H9 (cell line): ENCODE data around the gene PTPRS. TPM values are rescaled to one million over a fixed set of nuclear protein-coding genes. Genes with fewer than 3 reads are reported as not detected.
A peak's percentile ranks its signal among the peaks of the same experiment; 100 is the strongest.
"Not testable (repeated sequence)": the region's sequence is repeated elsewhere in the genome, so short reads cannot be mapped to it uniquely, and the experiment has no call there.

Experiments used
- DNase-seq: peaks from one replicate; pipeline ENCODE4 v3.0.0-alpha.2; 2017
- H2AFZ ChIP-seq: one replicate; pipeline ENCODE4 v1.6.1; 2013; ENCODE audit warnings: mild to moderate bottlenecking, low read length, control low read depth, moderate library complexity
- H2AK5ac ChIP-seq: 2 replicates; pipeline ENCODE4 v1.6.1; 2013; ENCODE audit warnings: low read length, control low read depth, mixed read lengths; ENCODE audit not compliant: insufficient read length
- H2BK120ac ChIP-seq: one replicate; pipeline ENCODE4 v1.6.1; 2013; ENCODE audit warnings: low read depth, mild to moderate bottlenecking, low read length, control low read depth, inconsistent platforms; ENCODE audit not compliant: poor library complexity, severe bottlenecking
- H2BK12ac ChIP-seq: 2 replicates; pipeline ENCODE4 v1.6.1; 2013; ENCODE audit warnings: low read length, control low read depth, mixed read lengths, low read depth; ENCODE audit not compliant: insufficient read length
- H2BK15ac ChIP-seq: 2 replicates; pipeline ENCODE4 v1.6.1; 2013; ENCODE audit warnings: low read depth, low read length, control low read depth
- H2BK20ac ChIP-seq: one replicate; pipeline ENCODE4 v1.6.1; 2013; ENCODE audit warnings: low read depth, mild to moderate bottlenecking, low read length, control low read depth, inconsistent platforms; ENCODE audit not compliant: poor library complexity, severe bottlenecking
- H2BK5ac ChIP-seq: 2 replicates; pipeline ENCODE4 v1.6.1; 2013; ENCODE audit warnings: low read length, control low read depth, mixed read lengths; ENCODE audit not compliant: insufficient read length
- H3K14ac ChIP-seq: 2 replicates; pipeline ENCODE4 v1.6.1; 2013; ENCODE audit warnings: low read length, control low read depth; ENCODE audit not compliant: insufficient read depth
- H3K18ac ChIP-seq: 2 replicates; pipeline ENCODE4 v1.6.1; 2013; ENCODE audit warnings: low read depth, mild to moderate bottlenecking, mixed read lengths, low read length, control low read depth; ENCODE audit not compliant: insufficient read length
- H3K23ac ChIP-seq: 2 replicates; pipeline ENCODE4 v1.6.1; 2013; ENCODE audit warnings: low read length, control low read depth, mixed read lengths, low read depth; ENCODE audit not compliant: insufficient read length
- H3K23me2 ChIP-seq: 2 replicates; pipeline ENCODE4 v1.6.1; 2013; ENCODE audit warnings: low read depth, mild to moderate bottlenecking, mixed read lengths, low read length, control low read depth; ENCODE audit not compliant: insufficient read length, poor library complexity, severe bottlenecking
- H3K27ac ChIP-seq: 2 replicates; pipeline ENCODE4 v1.5.1; 2013; ENCODE audit warnings: low read length, control low read depth, mixed read lengths, low read depth; ENCODE audit not compliant: insufficient read length
- H3K27me3 ChIP-seq: 2 replicates; pipeline ENCODE4 v1.6.1; 2013; ENCODE audit warnings: low read length, control low read depth, inconsistent platforms; ENCODE audit not compliant: insufficient read depth
- H3K4ac ChIP-seq: 2 replicates; pipeline ENCODE4 v1.6.1; 2013; ENCODE audit warnings: low read depth, mild to moderate bottlenecking, control low read depth, inconsistent platforms, low read length, moderate library complexity
- H3K4me1 ChIP-seq: 2 replicates; pipeline ENCODE4 v1.6.1; 2013; ENCODE audit warnings: low read length, control low read depth, inconsistent platforms; ENCODE audit not compliant: insufficient read depth
- H3K4me2 ChIP-seq: 2 replicates; pipeline ENCODE4 v1.6.1; 2013; ENCODE audit warnings: low read length, control low read depth, mixed read lengths; ENCODE audit not compliant: insufficient read length, insufficient read depth
- H3K56ac ChIP-seq: 2 replicates; pipeline ENCODE4 v1.6.1; 2013; ENCODE audit warnings: low read depth, mild to moderate bottlenecking, mixed read lengths, low read length, control low read depth; ENCODE audit not compliant: insufficient read length
- H3K79me1 ChIP-seq: 2 replicates; pipeline ENCODE4 v1.6.1; 2013; ENCODE audit warnings: low read depth, mild to moderate bottlenecking, moderate library complexity, low read length, control low read depth, inconsistent platforms; ENCODE audit not compliant: insufficient read depth, poor library complexity, severe bottlenecking
- H3K79me2 ChIP-seq: 2 replicates; pipeline ENCODE4 v1.6.1; 2013; ENCODE audit warnings: low read length, control low read depth, inconsistent platforms; ENCODE audit not compliant: insufficient read depth
- H3K9ac ChIP-seq: 2 replicates; pipeline ENCODE4 v1.6.1; 2013; ENCODE audit warnings: low read length, control low read depth, mixed read lengths; ENCODE audit not compliant: insufficient read length; ENCODE audit errors: extremely low read depth
- H3K9me3 ChIP-seq: one replicate; pipeline ENCODE4 v1.6.1; 2013; ENCODE audit warnings: low read depth, low read length, inconsistent platforms; ENCODE audit not compliant: control insufficient read depth
- H3T11ph ChIP-seq: one replicate; pipeline ENCODE4 v1.6.1; 2013; ENCODE audit warnings: mild to moderate bottlenecking, low read length, control low read depth, inconsistent platforms
- H4K20me1 ChIP-seq: one replicate; pipeline ENCODE4 v1.6.1; 2013; ENCODE audit not compliant: control insufficient read depth, insufficient read length, insufficient read depth
- H4K5ac ChIP-seq: 2 replicates; pipeline ENCODE4 v1.6.1; 2013; ENCODE audit warnings: low read depth, mild to moderate bottlenecking, mixed read lengths, low read length, control low read depth; ENCODE audit not compliant: insufficient read length
- H4K8ac ChIP-seq: replicated peaks from 2 replicates; pipeline ENCODE4 v1.6.1; 2013; ENCODE audit warnings: low read length, control low read depth, mixed read lengths, low read depth; ENCODE audit not compliant: insufficient read length
- H4K91ac ChIP-seq: 2 replicates; pipeline ENCODE4 v1.6.1; 2013; ENCODE audit warnings: low read depth, mild to moderate bottlenecking, moderate library complexity, mixed read lengths, low read length, control low read depth; ENCODE audit not compliant: insufficient read length
- H3K27ac Mint-ChIP-seq, 3 experiments: 2 replicates in 2 of 3; 3 replicates in 1 of 3; pipeline ENCODE4 v1.8.0; 2020 to 2021; ENCODE audit warnings: mixed read lengths in 3 of 3, mild to moderate bottlenecking in 1 of 3, moderate library complexity in 1 of 3
- H3K27me3 Mint-ChIP-seq: 2 replicates; pipeline ENCODE4 v1.8.0; 2021; ENCODE audit warnings: low read depth, mild to moderate bottlenecking, moderate library complexity, mixed read lengths
- H3K36me3 Mint-ChIP-seq, 3 experiments: 2 replicates in 2 of 3; 3 replicates in 1 of 3; pipeline ENCODE4 v1.8.0; 2020 to 2021; ENCODE audit warnings: low read depth in 3 of 3, mixed read lengths in 3 of 3; ENCODE audit not compliant: insufficient read depth in 1 of 3
- H3K4me1 Mint-ChIP-seq, 2 experiments: 2 replicates each; pipeline ENCODE4 v1.8.0; 2020; ENCODE audit warnings: mixed read lengths in 2 of 2
- H3K4me3 Mint-ChIP-seq, 2 experiments: 2 replicates in 1 of 2; 3 replicates in 1 of 2; pipeline ENCODE4 v1.8.0; 2020 to 2021; ENCODE audit warnings: mild to moderate bottlenecking in 2 of 2, mixed read lengths in 2 of 2, moderate library complexity in 1 of 2
- H3K9me3 Mint-ChIP-seq, 2 experiments: 2 replicates in 1 of 2; 3 replicates in 1 of 2; pipeline ENCODE4 v1.8.0; 2020; ENCODE audit warnings: mild to moderate bottlenecking in 2 of 2, mixed read lengths in 2 of 2, moderate library complexity in 1 of 2
- WGBS: extraction: QIAGEN DNeasy Blood & Tissue Kit; methylation state at CpG from one replicate; pipeline ENCODE4 v1.1.7; 2013; ENCODE audit warnings: missing lambda C conversion rate, low lambda C conversion rate, mixed read lengths; ENCODE audit not compliant: insufficient read length; ENCODE audit errors: extremely low coverage; 5-methylcytosine and 5-hydroxymethylcytosine counted together
- total RNA-seq: library from RNA; stranded (reverse); gene quantifications from 2 replicates; pipeline ENCODE4 v1.2.1, GENCODE V29; 2021
- TF ChIP-seq, protein P1 (sequence below): fragments of 200-600 bp; sonication (generic); conservative IDR thresholded peaks from 3 replicates; pipeline ENCODE4 v1.8.0; 2021; ENCODE audit warnings: antibody characterized with exemption, mild to moderate bottlenecking

The PTPRS gene
- total RNA-seq, 1 experiment from 2014 or later: 186 TPM

GRCh38 chr19:5364674-5365073, 24.1 kb upstream of the PTPRS start:
- WGBS: no CpG with 5 or more reads among the region's 7 CpGs
- Histone ChIP-seq H3K9ac (no peak overlapping the region), H3K9me3 (no peaks in the 10 kb centered on the region), H4K20me1 (no peaks in the 10 kb centered on the region), H4K91ac (no peak overlapping the region), H2BK15ac (no peak overlapping the region), H4K8ac (no peak overlapping the region), H2BK12ac (no peak overlapping the region), H3K79me2 (no peaks in the 10 kb centered on the region), H2BK120ac (no peak overlapping the region), H4K5ac (no peak overlapping the region), H2BK20ac (no peak overlapping the region), H3K14ac (no peak overlapping the region), H3K27ac (no peak overlapping the region), H2AFZ (no peak overlapping the region), H3K4ac (no peak overlapping the region), H3K4me1 (no peaks in the 10 kb centered on the region), H3K18ac (no peak overlapping the region), H3K79me1 (no peaks in the 10 kb centered on the region), H3K4me2 (no peak overlapping the region), H2BK5ac (no peak overlapping the region), H2AK5ac (no peak overlapping the region), H3K27me3 (no peaks in the 10 kb centered on the region; the same call in 1 of the 2 replicates), H3K56ac (no peak overlapping the region), H3K23me2 (no peaks in the 10 kb centered on the region), H3T11ph (no peak overlapping the region), H3K23ac (no peak overlapping the region)
- no peak overlapping the region for H3K27ac Mint-ChIP-seq
- H3K4me1 Mint-ChIP-seq: peaks cover 3 to 4% of the 10 kb centered on the region in 2 experiments
- DNase-seq: peak; percentile 83
- no peaks in the 10 kb centered on the region for H3K9me3 Mint-ChIP-seq
- H3K36me3 Mint-ChIP-seq: no peaks in the 10 kb centered on the region
- H3K4me3 Mint-ChIP-seq: peak overlapping the region in 1 of 2 experiments; percentile 65; a peak in 2 of 5 replicates
- TF ChIP-seq, protein P1, sequence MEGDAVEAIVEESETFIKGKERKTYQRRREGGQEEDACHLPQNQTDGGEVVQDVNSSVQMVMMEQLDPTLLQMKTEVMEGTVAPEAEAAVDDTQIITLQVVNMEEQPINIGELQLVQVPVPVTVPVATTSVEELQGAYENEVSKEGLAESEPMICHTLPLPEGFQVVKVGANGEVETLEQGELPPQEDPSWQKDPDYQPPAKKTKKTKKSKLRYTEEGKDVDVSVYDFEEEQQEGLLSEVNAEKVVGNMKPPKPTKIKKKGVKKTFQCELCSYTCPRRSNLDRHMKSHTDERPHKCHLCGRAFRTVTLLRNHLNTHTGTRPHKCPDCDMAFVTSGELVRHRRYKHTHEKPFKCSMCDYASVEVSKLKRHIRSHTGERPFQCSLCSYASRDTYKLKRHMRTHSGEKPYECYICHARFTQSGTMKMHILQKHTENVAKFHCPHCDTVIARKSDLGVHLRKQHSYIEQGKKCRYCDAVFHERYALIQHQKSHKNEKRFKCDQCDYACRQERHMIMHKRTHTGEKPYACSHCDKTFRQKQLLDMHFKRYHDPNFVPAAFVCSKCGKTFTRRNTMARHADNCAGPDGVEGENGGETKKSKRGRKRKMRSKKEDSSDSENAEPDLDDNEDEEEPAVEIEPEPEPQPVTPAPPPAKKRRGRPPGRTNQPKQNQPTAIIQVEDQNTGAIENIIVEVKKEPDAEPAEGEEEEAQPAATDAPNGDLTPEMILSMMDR: no peak
- H3K27me3 Mint-ChIP-seq: peaks cover 9% of the 10 kb centered on the region

GRCh38 chr19:5361839-5362238, 21.2 kb upstream of the PTPRS start:
- not testable (repeated sequence) for H3T11ph ChIP-seq, H3K9me3 Mint-ChIP-seq, H4K20me1 ChIP-seq, H3K36me3 Mint-ChIP-seq, H3K23me2 ChIP-seq, H3K27ac ChIP-seq, H2BK5ac ChIP-seq, H3K27me3 ChIP-seq, H3K4me2 ChIP-seq, H3K4ac ChIP-seq, H2BK15ac ChIP-seq, H3K18ac ChIP-seq, H3K23ac ChIP-seq, H4K8ac ChIP-seq, H3K4me1 ChIP-seq, H3K4me3 Mint-ChIP-seq, H2AFZ ChIP-seq, H3K27ac Mint-ChIP-seq, H4K5ac ChIP-seq, H3K79me2 ChIP-seq, H3K14ac ChIP-seq, H2BK120ac ChIP-seq, H2BK20ac ChIP-seq, H4K91ac ChIP-seq, H2BK12ac ChIP-seq, H3K9ac ChIP-seq, H3K56ac ChIP-seq, DNase-seq, H2AK5ac ChIP-seq, H3K9me3 ChIP-seq, H3K79me1 ChIP-seq
- Mint-ChIP-seq H3K4me1 (peaks cover 9 to 15% of the 10 kb centered on the region in 2 experiments), H3K27me3 (peaks cover 29% of the 10 kb centered on the region)
- WGBS: no CpG with 5 or more reads among the region's 9 CpGs
